ENCODE measurements around the gene LRCH2.

Gene LRCH2

DNA sequence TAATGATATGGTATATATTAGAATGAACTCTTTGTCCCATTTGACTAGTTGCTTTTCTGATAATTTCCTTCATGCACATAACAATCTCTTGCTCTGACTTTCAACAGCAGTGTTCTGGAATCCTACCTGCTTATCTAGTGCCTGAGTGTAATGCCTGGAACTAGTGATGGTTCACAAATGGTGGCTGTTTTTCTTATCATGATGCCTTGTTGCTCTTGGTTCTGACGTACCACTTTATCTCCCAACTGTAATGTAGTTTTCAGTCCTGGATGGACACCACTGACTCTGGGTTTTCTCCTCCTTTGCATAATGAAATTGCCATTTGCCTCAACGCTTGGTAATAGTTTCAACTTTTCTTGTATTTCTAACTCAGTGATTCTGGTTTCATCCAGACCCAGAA is 30.1 kb upstream of the LRCH2 start:
- Histone ChIP-seq H3K9me3 (ENCODE audit: control insufficient read depth, low read length) (no peaks in the 10 kb centered on the region), H2AFZ (no peak overlapping the region), H3K4me1 (no peaks in the 10 kb centered on the region), H3K9ac (no peak overlapping the region), H3K27me3 (ENCODE audit: control insufficient read depth, insufficient read depth, low read length) (no peaks in the 10 kb centered on the region), H3K4me2 (ENCODE audit: low read length) (no peak overlapping the region), H3K79me2 (no peaks in the 10 kb centered on the region), H3K36me3 (ENCODE audit: control insufficient read depth, insufficient read depth, low read length) (no peaks in the 10 kb centered on the region), H3K4me3 (ENCODE audit: low read depth, low read length) (no peak overlapping the region), H3K27ac (no peak overlapping the region)
- TF ChIP-seq, protein P1, sequence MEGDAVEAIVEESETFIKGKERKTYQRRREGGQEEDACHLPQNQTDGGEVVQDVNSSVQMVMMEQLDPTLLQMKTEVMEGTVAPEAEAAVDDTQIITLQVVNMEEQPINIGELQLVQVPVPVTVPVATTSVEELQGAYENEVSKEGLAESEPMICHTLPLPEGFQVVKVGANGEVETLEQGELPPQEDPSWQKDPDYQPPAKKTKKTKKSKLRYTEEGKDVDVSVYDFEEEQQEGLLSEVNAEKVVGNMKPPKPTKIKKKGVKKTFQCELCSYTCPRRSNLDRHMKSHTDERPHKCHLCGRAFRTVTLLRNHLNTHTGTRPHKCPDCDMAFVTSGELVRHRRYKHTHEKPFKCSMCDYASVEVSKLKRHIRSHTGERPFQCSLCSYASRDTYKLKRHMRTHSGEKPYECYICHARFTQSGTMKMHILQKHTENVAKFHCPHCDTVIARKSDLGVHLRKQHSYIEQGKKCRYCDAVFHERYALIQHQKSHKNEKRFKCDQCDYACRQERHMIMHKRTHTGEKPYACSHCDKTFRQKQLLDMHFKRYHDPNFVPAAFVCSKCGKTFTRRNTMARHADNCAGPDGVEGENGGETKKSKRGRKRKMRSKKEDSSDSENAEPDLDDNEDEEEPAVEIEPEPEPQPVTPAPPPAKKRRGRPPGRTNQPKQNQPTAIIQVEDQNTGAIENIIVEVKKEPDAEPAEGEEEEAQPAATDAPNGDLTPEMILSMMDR (IDR thresholded peaks at IDR 0.05), result no peak

DNA sequence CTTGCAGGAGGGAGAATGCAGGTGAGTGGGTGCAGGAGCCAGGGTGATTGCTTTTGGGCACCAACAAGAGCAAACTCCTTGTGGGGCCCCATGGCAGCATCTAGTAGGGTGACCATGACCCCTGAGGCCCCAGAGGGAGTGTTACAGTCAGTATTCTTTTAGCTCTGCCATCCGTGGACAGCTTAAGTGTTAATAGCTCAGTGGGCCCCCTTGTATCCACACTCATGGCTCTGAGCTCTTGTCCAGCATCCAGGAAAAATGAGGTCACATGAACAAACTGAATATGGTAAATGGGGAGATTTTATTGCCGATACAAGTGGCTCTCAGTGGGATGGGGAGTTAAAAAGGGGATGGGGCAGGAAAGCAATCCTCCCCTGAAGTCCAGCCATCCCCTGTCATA is 27.3 kb upstream of the LRCH2 start:
- H3K27me3 ChIP-seq (ENCODE audit: control insufficient read depth, insufficient read depth, low read length), result no peaks in the 10 kb centered on the region
- no peak overlapping the region for H3K27ac ChIP-seq
- no peaks in the 10 kb centered on the region for H3K36me3 ChIP-seq (ENCODE audit: control insufficient read depth, insufficient read depth, low read length)
- no peak overlapping the region for H3K4me2 ChIP-seq (ENCODE audit: low read length)
- TF ChIP-seq, protein P1 (IDR thresholded peaks at IDR 0.05), result no peak
- no peaks in the 10 kb centered on the region for H3K4me1 ChIP-seq
- no peak overlapping the region for H3K4me3 ChIP-seq (ENCODE audit: low read depth, low read length)
- no peaks in the 10 kb centered on the region for H3K79me2 ChIP-seq
- H2AFZ ChIP-seq, result no peak overlapping the region
- H3K9me3 ChIP-seq (ENCODE audit: control insufficient read depth, low read length), result no peaks in the 10 kb centered on the region
- no peak overlapping the region for H3K9ac ChIP-seq

DNA sequence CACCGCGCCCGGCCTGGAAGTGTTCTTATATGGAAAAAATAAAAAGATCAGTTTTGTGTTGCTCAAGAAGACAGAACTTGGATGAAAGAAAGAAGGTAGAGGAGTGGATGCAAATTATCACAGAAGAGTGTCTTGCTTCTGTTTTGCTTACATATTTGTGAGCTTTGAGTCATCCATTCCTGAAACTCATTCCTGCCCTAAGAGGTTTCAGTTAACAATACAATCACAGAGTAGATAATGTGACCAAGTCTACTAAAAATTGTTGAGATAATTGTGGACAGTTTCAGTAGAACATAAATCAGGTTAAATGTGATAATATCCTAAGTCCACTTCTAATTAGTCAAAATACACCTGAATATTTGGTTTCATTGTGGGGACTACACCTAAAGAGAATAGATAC is 26.4 kb upstream of the LRCH2 start:
- Histone ChIP-seq H3K27me3 (ENCODE audit: control insufficient read depth, insufficient read depth, low read length) (no peaks in the 10 kb centered on the region), H3K9ac (no peak overlapping the region), H3K9me3 (ENCODE audit: control insufficient read depth, low read length) (no peaks in the 10 kb centered on the region), H3K27ac (no peak overlapping the region), H3K79me2 (no peaks in the 10 kb centered on the region), H3K36me3 (ENCODE audit: control insufficient read depth, insufficient read depth, low read length) (no peaks in the 10 kb centered on the region), H3K4me3 (ENCODE audit: low read depth, low read length) (no peak overlapping the region), H3K4me1 (no peaks in the 10 kb centered on the region), H3K4me2 (ENCODE audit: low read length) (no peak overlapping the region), H2AFZ (no peak overlapping the region)
- TF ChIP-seq, protein P1 (IDR thresholded peaks at IDR 0.05), result no peak

DNA sequence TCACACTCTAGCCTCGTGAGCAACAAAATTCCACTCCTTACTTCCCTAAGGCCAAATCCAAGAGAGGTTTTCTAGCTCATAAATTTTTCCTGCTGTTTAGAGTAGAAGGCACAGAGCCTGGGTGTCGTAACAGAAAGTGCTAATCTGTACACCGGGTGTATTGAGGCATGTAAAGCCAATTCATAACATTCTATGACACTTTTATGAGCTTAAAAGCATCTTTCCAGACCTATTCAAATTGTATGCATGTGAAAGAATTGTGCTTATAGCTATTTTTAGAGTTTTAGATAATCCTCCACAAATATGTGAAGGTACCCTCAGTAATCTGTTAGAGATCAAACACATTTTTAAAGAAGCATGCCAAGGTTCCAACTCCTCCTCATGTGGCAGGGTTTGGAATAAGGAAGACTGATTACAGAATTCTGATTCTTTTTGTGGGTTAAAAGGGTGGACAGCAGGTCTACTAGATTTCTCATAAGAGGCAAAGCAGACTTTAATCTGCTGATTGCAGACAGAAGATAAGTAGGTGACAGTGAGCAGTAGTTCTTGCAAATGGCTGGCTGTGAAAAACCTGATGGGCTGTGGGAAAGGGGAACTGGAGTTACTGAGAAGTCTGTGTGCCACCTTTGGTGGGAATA is 25.5 kb upstream of the LRCH2 start:
- no peak overlapping the region for H3K27ac ChIP-seq
- no peaks in the 10 kb centered on the region for H3K79me2 ChIP-seq
- no peak overlapping the region for H3K4me2 ChIP-seq (ENCODE audit: low read length)
- H3K4me1 ChIP-seq, result no peaks in the 10 kb centered on the region
- no peak overlapping the region for H2AFZ ChIP-seq
- H3K9ac ChIP-seq, result no peak overlapping the region
- H3K4me3 ChIP-seq (ENCODE audit: low read depth, low read length), result no peak overlapping the region
- H3K36me3 ChIP-seq (ENCODE audit: control insufficient read depth, insufficient read depth, low read length), result no peaks in the 10 kb centered on the region
- no peaks in the 10 kb centered on the region for H3K27me3 ChIP-seq (ENCODE audit: control insufficient read depth, insufficient read depth, low read length)
- TF ChIP-seq, protein P1 (IDR thresholded peaks at IDR 0.05), result no peak
- H3K9me3 ChIP-seq (ENCODE audit: control insufficient read depth, low read length), result no peaks in the 10 kb centered on the region

- no peak overlapping the region for H3K9ac ChIP-seq
- TF ChIP-seq, protein P1 (IDR thresholded peaks at IDR 0.05), result no peak
- no peaks in the 10 kb centered on the region for H3K36me3 ChIP-seq (ENCODE audit: control insufficient read depth, insufficient read depth, low read length)
- H2AFZ ChIP-seq, result no peak overlapping the region
- no peaks in the 10 kb centered on the region for H3K9me3 ChIP-seq (ENCODE audit: control insufficient read depth, low read length)
- no peaks in the 10 kb centered on the region for H3K79me2 ChIP-seq
- H3K27ac ChIP-seq, result no peak overlapping the region
- H3K27me3 ChIP-seq (ENCODE audit: control insufficient read depth, insufficient read depth, low read length), result no peaks in the 10 kb centered on the region
- H3K4me1 ChIP-seq, result no peaks in the 10 kb centered on the region
- no peak overlapping the region for H3K4me2 ChIP-seq (ENCODE audit: low read length)
- no peak overlapping the region for H3K4me3 ChIP-seq (ENCODE audit: low read depth, low read length)
These were observed 23.8 kb upstream of the LRCH2 start for GRCh38 chrX:115257711-115258110.
